T47D (cell line): ENCODE measurements around the gene ACSS3.

ENCODE experiments used
- DNase-seq, 2 experiments: peaks; one replicate each; pipeline versions ENCODE4 v3.0.0 to v3.0.0-alpha.2; 2011 to 2012; ENCODE audit warnings: low read depth in 1 of 2, low spot score in 1 of 2
- JUND ChIP-seq: IDR thresholded peaks from 2 replicates; pipeline ENCODE4 v1.6.1; 2012; ENCODE audit warnings: low read depth
- in situ Hi-C: cut with HindIII; loops from 2 replicates; pipeline ENCODE4 v1.10.0; 2016; ENCODE audit warnings: low sequenced_read_pairs, low pct_unique_long_range_greater_than_20kb

Gene ACSS3

GRCh38 chr12:81229759-81230158 is 151.9 kb downstream of the ACSS3 start:
- in situ Hi-C loops: no loop called here
- peak in 1 of 2 experiments; percentile 89 for DNase-seq
- no peak for TF ChIP-seq JUND

- in situ Hi-C loops: no loop called here
- DNase-seq: no peak
- no peak for TF ChIP-seq JUND
Measured at GRCh38 chr12:81231574-81232368, 153.9 kb downstream of the ACSS3 start.

- no peak for DNase-seq
- in situ Hi-C loops: no loop called here
Measured at GRCh38 chr12:81245458-81245857, 167.6 kb downstream of the ACSS3 start.

GRCh38 chr12:81245907-81246570 is 168.2 kb downstream of the ACSS3 start:
- TF ChIP-seq JUND: no peak
- DNase-seq: no peak
- in situ Hi-C loops: no loop called here

More at GRCh38 chr12:81245458-81245857, 167.6 kb downstream of the ACSS3 start:
- TF ChIP-seq JUND: no peak

- no peak for TF ChIP-seq JUND
- in situ Hi-C loops: no loop called here
- DNase-seq: no peak
Measured at GRCh38 chr12:81249976-81250375, 172.1 kb downstream of the ACSS3 start.

- no peak for TF ChIP-seq JUND
- DNase-seq: no peak
- in situ Hi-C loops: no loop called here
Measured at GRCh38 chr12:81252228-81252627, 174.3 kb downstream of the ACSS3 start.

GRCh38 chr12:81253360-81253759 is 175.5 kb downstream of the ACSS3 start:
- DNase-seq: no peak
- in situ Hi-C loops: no loop called here
- TF ChIP-seq JUND: no peak

GRCh38 chr12:81255456-81255855 is 177.6 kb downstream of the ACSS3 start:
- no peak for TF ChIP-seq JUND
- in situ Hi-C loops: no loop called here
- no peak for DNase-seq

GRCh38 chr12:81255947-81256346 is 178.1 kb downstream of the ACSS3 start:
- no peak for DNase-seq
- in situ Hi-C loops: no loop called here
- no peak for TF ChIP-seq JUND

GRCh38 chr12:81257947-81258551 is 180.2 kb downstream of the ACSS3 start:
- peak in 1 of 2 experiments; percentile 74 for DNase-seq
- no peak for TF ChIP-seq JUND
- in situ Hi-C loops: no loop called here

- no peak for TF ChIP-seq JUND
- no peak for DNase-seq
- in situ Hi-C loops: no loop called here
Measured at GRCh38 chr12:81259360-81259759, 181.5 kb downstream of the ACSS3 start.

- TF ChIP-seq JUND: no peak
- in situ Hi-C loops: no loop called here
- DNase-seq: peak in 1 of 2 experiments; percentile 24
Measured at GRCh38 chr12:81261508-81262207, 183.8 kb downstream of the ACSS3 start.
